ENCODE measurements around the gene COBL.

The COBL gene

GRCh38 chr7:51035716-51036115 lies 280.9 kb downstream of the COBL start:
- DNase-seq, result no peak

GRCh38 chr7:51034521-51035264 lies 281.9 kb downstream of the COBL start:
- DNase-seq, result no peak

GRCh38 chr7:51033727-51034520 lies 282.7 kb downstream of the COBL start:
- no peak for DNase-seq

- DNase-seq, result no peak
Observed at GRCh38 chr7:51031791-51032515, 284.7 kb downstream of the COBL start.

GRCh38 chr7:51031216-51031615 lies 285.4 kb downstream of the COBL start:
- no peak for DNase-seq

- DNase-seq, result no peak
Observed at GRCh38 chr7:51029701-51030191, 286.9 kb downstream of the COBL start.

GRCh38 chr7:51029131-51029530 lies 287.5 kb downstream of the COBL start:
- no peak for DNase-seq

GRCh38 chr7:51027935-51028830 lies 288.4 kb downstream of the COBL start:
- no peak for DNase-seq

GRCh38 chr7:51027106-51027934 lies 289.3 kb downstream of the COBL start:
- no peak for DNase-seq

GRCh38 chr7:51026341-51026740 lies 290.3 kb downstream of the COBL start:
- no peak for DNase-seq

GRCh38 chr7:51025668-51026067 lies 290.9 kb downstream of the COBL start:
- DNase-seq, result no peak

- no peak for DNase-seq
Observed at GRCh38 chr7:51024867-51025266, 291.7 kb downstream of the COBL start.

GRCh38 chr7:51023547-51023946 lies 293.1 kb downstream of the COBL start:
- no peak for DNase-seq

GRCh38 chr7:51022821-51023220 lies 293.8 kb downstream of the COBL start:
- DNase-seq, result no peak

GRCh38 chr7:51021906-51022570 lies 294.6 kb downstream of the COBL start:
- no peak for DNase-seq

- no peak for DNase-seq
Observed at GRCh38 chr7:51020944-51021343, 295.7 kb downstream of the COBL start.

- no peak for DNase-seq
Observed at GRCh38 chr7:51019891-51020870, 296.4 kb downstream of the COBL start.

GRCh38 chr7:51019191-51019844 lies 297.3 kb downstream of the COBL start:
- no peak for DNase-seq

All from NCI-H1417 treated with DMSO at 0.1 percent for 48 hours (cell line).